Left kidney (tissue), 2 donors: ENCODE data around the gene TEX10. TPM values are rescaled to one million over a fixed set of nuclear protein-coding genes. Genes with fewer than 3 reads are reported as not detected.
"Not testable (repeated sequence)": the region's sequence is repeated elsewhere in the genome, so short reads cannot be mapped to it uniquely, and the experiment has no call there.

Source experiments
- DNase-seq: peaks from one replicate; pipeline ENCODE4 v3.0.0-alpha.2; 2013
- polyA plus RNA-seq: library from polyadenylated mRNA; unstranded; fragments of 120-200 nt; gene quantifications from one replicate; pipeline ENCODE4 v1.2.1, GENCODE V29; 2013; ENCODE audit not compliant: insufficient read length

The TEX10 gene
- polyA plus RNA-seq, 1 donor, result 54.8 TPM

DNA sequence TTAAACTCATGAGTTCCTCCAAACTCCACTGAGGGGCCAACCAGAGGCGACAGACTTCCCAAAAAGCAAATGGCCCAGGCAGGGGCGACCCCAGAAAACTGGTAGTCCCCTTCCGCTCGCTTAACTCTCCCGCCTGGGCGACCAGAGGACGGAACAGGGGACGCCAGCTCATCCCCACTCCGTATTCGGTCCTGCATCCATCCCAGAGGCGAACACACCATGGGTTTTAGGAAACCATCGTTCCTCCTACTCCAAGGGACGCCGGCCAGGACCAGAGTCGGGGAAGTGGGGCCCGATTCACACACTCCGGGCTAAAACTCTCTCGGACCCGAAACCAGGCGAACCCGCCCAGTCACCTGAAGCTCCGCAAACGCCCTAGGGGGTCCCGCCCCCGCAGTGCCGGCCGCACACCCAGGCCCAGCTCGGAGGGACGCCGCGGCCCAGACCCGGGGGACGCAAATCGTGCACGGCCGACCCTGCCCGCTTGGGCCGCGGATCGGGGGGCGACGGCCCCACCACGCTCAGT lies 478 bp downstream of the TEX10 start:
- DNase-seq, result peak; percentile 45

- DNase-seq, result no peak
Observed at GRCh38 chr9:100351508-100351907, 1.2 kb downstream of the TEX10 start.

DNA sequence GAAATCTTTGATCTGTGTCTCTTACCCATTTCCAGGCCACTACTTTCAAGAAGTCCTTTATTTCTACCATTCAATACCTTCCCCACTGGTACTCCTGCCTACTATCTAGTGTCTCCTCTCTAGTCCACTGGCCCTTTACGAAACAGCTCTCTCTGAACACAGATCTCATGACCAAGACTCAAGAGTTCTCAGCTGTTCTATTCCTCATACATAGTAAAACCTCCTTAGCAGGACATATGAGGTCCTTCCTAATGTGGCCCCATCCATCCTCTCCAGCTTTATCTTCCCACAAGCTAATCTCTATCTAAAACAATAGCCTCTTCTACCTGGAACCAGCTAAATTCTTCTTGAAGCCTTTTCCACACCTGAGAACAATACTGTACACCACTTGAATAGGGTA lies 2.6 kb downstream of the TEX10 start:
- DNase-seq, result no peak

GRCh38 chr9:100346836-100347235 lies 5.9 kb downstream of the TEX10 start:
- DNase-seq, result no peak

GRCh38 chr9:100341889-100342288 lies 10.9 kb downstream of the TEX10 start:
- no peak for DNase-seq

DNA sequence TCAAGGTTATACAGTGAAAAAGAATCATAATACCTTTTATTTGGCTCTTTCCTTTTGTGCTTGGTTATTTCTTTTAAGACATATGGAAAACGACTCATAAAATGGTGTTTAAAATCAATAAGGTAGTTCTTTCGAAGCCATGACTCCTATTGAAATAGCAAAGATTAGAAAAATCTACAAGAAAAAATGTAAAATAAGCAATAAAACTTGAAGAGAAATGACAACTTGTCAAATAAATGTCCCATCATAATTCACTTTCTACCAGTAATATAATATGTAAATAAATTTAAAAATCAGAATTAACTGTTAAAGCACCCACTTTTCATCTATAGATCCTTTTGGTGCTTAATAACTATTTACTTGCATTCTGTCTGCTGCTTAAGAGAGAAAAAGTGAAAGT lies 12.5 kb downstream of the TEX10 start:
- DNase-seq, result no peak

GRCh38 chr9:100338736-100339135 lies 14.0 kb downstream of the TEX10 start:
- DNase-seq, result not testable (repeated sequence)

- peak; percentile 17 for DNase-seq
Observed at GRCh38 chr9:100324594-100325200, 28.0 kb downstream of the TEX10 start.

DNA sequence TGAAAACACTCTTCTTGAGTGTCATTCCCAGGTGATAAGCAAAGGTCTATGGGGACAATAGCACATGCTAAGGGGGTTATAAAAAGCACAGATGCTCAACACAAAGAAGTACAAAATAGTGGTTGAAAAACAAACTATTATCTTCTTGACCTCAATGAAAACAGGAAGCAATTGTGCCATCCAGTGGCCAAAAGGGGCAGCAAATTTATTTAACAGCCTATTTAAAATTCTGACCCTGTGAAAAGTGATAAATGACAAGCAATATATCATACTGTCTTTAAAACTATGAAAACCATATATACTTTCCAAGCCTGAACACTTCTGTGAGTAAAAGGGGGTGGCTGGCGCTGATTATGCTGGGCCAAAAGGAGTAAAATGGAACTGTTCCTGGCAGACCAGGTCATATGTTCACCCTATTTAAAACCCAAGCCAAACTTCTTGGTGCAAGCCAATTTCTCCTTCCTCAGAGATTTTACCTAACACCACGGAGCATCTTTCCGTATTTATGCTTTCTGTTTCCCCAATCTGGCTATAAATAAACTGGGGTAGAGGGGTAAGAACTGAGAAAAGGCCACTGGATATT lies 29.7 kb downstream of the TEX10 start:
- peak; percentile 19 for DNase-seq

- no peak for DNase-seq
Observed at GRCh38 chr9:100317706-100318105, 35.0 kb downstream of the TEX10 start.

DNA sequence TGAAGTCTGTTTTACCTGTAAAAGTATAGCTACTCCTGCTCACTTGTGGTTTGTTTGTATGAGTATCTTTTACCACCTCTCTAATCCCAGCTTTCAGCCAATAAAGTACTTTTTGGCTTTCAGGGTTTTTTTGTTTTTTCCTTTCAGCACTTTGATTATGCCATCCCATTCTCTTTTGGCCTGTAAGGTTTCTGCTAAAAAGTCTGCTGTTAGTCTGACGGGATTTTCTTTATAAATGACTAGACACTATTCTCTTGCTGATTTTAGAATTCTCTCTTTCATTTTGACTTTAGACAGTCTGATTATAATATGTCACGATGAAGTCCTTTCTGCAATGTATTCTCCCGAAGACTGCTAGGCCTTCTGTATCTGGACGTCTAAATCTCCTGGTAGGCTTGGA lies 37.2 kb downstream of the TEX10 start:
- DNase-seq, result no peak

- DNase-seq, result no peak
Observed at GRCh38 chr9:100309992-100310391, 42.8 kb downstream of the TEX10 start.

DNA sequence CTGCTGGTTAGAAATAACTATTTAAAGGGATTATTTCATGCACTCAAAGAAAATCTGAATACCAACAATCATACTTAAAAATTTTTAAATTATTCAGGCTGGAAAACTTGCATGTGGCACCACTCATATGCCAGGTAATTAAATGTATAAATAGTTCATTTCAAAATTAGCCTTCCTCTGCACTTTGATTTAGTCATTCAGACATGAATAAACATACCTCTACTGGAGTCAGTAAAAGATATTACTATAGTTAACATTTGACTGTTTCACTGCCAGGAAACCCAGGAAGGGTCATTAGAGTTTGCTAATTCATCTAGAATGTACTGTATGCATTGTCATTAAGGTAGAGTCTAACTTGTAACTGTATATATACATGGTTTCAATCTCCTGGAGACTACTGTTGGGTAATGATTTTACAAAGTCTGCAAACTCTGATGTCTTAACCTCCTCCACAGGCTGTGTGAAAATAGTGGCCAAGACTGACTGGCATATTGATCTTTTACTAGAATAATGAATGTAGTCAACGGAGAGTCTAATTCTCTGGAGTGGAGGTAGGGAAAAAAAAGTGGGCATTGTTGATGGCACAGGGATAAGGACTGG lies 43.7 kb downstream of the TEX10 start:
- no peak for DNase-seq

DNA sequence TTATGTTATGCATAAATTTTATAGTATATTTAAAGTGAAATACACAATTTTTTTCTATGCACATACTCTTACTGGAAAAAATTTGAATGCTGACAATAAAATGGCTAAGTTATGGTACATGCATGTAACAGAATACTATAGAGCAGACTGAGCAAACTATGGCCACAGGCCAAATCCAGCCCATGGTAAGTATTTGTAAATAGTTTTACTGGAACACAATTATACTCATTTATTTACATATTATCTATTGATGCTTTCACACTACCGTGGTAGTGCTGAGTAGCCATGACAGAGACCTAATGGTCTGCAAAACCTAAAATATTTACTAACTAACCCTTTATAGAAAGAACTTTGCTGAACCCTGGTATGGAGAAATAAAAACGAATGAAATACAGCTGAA lies 45.7 kb downstream of the TEX10 start:
- no peak for DNase-seq

DNA sequence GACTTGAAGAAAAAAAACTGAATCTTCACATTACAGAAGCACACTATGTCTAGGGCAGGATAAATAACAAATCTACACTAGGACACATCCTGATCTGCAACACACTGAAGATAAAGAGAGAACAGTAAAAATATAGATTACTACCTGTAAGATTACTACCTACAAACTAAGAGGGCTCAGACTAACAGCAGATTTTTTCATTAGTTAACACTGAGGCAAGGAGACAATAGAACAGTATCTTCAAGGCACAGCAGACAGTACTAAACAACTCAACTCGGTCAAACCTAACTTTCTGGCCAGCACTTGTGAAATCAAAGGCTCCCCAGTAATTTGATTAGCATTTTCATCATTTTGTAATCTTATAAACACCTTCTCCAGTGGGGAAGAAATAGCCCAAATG lies 46.5 kb downstream of the TEX10 start:
- no peak for DNase-seq

DNA sequence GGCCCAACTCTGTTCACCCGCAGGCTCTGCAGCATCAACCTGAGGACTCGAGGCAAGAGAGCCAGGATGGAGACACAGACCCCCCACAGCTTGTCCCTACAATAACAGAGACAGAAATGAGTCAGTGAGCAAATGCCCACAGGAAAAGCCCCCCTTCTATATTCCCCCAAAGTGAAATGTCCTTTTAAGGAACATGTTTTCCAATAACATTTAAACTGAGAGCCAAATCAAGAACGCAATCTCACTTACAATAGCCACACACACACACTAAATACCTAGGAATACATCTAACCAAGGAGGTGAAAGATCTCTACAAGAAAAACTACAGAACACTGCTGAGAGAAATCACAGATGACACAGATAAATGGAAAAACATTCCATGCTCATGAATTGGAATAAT lies 49.0 kb downstream of the TEX10 start:
- DNase-seq, result no peak

DNA sequence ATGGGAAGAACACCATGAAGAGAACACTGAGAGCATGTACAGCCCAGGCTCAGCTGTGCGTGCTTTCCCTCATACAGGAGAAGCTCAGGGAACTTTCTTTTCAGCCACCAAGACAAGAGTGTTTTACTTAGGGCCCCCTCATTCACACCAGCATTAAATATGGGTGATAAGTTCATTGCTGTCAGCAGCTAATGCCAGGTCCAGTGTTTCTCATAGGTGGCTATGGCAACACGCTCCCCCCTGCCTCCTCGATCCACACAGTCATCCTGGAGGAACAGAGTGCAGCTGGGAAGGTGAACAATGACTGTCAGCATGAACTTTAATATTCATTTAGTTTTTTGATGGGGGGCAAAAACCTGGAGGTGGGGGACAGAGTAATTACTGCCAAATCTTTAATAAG lies 54.4 kb downstream of the TEX10 start:
- DNase-seq, result no peak

DNA sequence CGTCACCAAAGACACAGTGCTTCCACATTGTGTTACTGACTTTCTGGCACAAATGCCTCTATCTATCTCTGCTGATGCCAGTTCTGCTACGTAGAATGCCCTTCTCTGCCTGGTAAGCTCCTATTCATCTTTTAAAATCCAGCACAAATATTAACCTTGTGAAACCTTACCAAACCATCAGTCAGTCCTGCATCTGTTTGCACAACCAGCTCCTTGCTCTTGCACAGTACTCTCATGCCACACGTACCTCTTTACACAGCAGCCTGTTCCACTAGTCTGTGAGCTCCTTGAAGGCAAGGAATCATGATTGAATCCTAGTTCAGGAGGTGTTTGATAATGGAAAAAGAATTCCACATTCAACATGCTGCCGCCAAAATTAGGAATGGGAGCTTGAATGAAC lies 56.3 kb downstream of the TEX10 start:
- no peak for DNase-seq

GRCh38 chr9:100295240-100295639 lies 57.5 kb downstream of the TEX10 start:
- DNase-seq, result no peak

GRCh38 chr9:100294806-100295205 lies 57.9 kb downstream of the TEX10 start:
- DNase-seq, result no peak

GRCh38 chr9:100294341-100294740 lies 58.4 kb downstream of the TEX10 start:
- no peak for DNase-seq

DNA sequence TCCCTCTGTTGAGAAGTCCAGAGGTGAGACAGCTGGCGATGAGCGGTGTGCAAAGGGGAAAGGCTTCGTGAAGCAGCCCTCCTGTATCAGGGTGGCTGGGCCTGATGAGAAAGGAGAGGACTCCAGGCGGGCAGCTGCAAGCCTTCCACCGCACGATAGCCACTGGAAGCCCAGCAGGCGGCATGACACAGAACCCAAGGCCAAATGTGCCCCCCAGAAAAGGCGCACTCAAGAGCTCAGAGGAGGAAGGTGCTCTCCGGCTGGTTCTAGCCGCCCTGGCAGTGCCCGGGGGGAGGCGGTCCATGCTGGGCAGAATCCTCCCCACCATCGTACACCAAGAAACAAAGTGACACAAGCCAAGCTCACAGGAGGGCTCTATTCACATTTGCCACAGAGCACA lies 60.3 kb downstream of the TEX10 start:
- no peak for DNase-seq

GRCh38 chr9:100290714-100291113 lies 62.0 kb downstream of the TEX10 start:
- no peak for DNase-seq

GRCh38 chr9:100287186-100287585 lies 65.6 kb downstream of the TEX10 start:
- DNase-seq, result no peak
